ENCODE data around the gene TRAF7.
"Not testable (repeated sequence)": the region's sequence is repeated elsewhere in the genome, so short reads cannot be mapped to it uniquely, and the experiment has no call there.

Gene TRAF7

DNA sequence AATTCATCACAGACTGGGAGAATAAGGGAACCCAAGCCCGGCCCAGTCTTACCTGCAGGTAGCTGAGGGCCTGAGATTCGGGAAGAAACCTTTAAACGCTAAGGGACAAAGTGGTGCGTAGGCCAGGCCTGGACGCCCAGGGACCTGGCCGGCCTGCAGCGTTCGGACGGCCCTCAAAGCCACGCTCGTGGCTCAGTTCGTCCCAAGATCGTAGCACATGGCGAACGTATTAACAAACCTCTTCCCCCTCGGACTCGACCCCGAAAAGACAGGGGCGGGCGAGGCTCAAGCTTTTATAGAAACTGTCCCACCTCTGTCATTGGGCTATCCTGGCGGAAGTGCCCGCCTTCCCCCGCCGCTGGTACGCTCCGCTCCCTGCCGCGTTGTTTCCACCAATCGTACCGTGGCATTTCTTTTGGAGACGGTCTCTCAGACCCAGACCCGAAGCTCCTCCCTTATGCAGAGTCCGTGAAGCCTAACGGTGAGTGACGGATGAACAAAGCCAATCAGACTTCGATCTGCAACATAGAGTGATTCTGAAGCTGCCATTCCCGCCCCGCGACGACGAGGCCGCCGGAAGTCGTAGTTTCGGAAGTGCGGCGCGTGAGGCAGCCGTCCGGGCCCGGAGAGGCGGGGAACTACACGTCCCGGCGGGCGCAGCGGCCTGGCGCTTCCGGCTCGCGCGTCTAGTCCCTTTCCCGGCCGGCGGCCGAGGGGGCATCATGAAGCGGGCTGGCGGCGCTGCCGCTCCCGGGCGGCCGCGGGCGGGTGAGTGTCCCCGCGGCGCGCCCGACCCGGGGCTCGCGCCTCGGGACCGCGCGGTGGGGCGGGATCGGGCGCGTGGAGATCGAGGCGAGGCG lies at the start of gene TRAF7:
TSS of gene TRAF7 (plus strand) at position 692 of the 860 bp plus-strand sequence. CDS start 8,139 bp downstream, outside the sequence.
- peak; percentile 99 for DNase-seq (ENCODE audit: low spot score)

DNA sequence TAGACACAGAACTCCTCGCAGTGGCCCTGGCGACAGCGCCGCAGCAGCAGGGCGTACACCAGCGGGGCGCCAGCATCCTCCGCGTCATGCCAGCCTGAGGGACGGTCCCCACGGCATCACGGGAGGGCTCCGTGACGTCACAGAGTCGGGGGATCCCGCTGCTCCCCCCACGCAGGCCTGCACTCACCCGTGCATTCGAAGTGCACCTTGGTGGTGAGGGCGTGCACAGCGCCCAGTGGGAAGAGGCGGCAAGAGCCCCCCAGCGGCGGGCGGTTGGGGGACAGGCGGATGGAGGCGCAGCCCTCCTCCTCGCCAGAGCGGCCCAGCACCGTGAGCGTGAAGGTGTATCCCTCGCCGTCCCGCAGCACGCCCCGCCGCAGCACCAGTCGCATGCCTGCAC lies 49.4 kb upstream of the TRAF7 start:
- not testable (repeated sequence) for DNase-seq (ENCODE audit: low spot score)

DNA sequence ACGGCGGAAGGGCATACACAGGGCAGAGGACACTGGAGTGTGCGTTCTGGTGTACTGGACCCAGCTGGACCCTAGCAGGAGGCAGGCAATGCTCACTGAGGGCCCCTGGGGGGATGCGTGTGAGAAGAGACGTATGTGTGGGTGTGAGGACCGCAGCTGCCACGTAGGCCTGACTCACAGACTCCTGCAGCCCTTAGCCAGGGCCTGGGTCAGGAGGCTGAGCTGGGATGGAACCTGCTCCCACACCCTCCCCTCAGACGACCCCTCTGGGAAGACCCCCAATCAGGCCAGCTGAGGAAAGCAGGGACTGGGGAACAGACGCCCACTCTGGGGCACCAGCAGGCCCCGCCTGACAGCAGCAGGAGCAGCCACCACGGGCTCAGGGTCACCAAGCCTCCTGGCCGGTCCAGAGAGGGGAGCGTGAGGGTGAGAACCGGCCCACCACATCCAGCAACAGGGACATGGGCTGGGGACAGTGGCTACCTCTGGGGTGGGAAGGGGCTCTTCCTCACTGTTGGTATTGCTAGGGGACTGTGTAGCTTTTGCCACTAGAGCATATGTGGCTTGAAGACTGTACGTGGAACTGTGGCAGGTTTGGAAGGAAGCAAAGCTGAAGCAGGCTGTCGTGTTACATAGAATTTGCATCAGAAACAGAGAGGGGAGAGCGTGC lies 48.3 kb upstream of the TRAF7 start:
- not testable (repeated sequence) for DNase-seq (ENCODE audit: low spot score)

DNA sequence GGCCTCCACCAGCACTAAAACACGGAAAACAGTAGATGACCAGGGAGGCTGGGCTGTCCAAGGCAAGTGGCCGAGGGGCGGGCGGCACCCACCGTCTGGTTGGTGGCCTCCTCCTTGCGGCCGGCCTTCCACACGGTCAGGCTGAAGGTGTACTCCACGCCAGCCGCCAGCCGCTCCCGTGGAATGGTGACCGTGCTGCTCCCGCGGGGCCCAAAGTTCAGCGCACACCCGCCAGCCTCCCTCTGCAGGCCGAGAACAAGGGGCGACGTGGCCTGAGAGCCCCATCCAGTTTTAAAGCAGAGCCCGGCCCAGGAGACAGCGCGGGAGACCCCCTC lies 47.8 kb upstream of the TRAF7 start:
- DNase-seq (ENCODE audit: low spot score), result not testable (repeated sequence)

DNA sequence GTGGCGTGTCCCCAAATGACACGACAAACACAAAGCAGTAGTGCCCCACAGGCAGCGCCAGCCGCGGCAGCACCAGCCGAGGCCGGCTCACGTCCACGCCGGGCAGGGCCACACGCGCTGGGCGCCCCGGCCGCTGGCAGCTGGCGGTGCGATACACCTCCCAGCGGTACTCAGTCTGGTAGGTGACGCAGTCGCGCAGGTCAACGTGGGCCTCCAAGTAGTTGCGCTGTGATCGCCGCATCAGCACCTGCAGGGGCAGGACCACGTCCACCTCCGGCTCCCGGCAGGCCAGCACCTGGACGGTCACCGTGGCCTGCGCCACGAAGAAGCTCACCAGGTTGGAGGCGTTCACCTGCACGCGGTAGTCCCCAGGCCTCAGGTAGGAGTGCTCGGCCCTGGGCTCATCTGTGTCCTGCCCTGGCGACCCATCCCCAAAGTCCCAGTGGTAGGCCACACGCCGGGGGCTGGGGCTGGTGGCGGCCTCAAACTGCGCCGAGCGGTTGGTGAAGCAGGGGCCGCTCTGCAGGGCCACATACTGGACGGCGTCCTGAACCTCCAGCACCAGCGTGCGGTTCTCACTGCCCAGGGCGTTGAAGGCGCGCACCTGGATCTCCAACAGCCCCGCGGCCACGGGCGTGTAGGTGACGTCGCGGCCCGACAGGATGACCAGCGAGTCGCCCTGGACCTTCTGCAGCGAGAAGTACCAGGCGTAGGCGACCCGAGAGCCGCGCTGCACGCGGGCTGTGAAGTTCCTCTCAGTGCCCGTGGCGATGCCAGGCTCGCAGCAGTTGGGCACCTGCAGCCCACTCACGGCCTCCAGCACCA lies 46.9 kb upstream of the TRAF7 start:
- not testable (repeated sequence) for DNase-seq (ENCODE audit: low spot score)

DNA sequence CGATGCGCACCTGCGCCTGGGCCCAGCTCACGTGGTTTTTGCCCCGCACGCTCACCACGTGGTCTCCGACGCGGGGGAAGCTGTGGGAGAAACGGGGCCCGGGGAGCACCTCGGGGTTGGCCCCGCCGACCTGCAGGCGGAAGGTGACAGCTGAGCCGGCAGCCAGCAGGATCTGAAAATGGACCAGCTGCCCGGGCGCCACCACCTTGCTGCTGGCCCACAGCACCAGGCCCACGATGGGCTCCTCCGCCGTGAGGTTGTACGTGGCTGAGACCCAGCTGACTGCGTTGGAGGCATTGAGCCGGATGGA lies 46.4 kb upstream of the TRAF7 start:
- DNase-seq (ENCODE audit: low spot score), result not testable (repeated sequence)

DNA sequence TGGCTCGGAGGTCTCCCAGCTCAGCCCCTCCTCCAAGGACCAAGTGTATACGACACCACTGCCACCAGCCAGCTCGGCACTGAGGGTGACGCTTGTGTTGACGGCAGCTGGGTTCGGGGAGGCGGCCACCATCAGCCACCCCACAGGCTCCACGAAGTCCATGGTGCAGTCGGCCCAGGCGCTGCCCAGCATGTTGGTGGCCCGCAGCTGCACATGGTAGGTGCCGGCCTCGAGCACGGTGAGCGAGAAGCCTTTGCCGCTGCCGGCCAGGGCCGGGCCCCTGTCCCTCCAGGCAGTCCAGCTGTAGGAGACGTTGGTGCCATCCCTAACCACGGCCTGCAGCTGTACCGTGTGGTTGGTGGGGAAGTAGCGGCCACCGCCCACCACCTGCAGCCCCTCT lies 45.7 kb upstream of the TRAF7 start:
- DNase-seq (ENCODE audit: low spot score), result not testable (repeated sequence)

DNA sequence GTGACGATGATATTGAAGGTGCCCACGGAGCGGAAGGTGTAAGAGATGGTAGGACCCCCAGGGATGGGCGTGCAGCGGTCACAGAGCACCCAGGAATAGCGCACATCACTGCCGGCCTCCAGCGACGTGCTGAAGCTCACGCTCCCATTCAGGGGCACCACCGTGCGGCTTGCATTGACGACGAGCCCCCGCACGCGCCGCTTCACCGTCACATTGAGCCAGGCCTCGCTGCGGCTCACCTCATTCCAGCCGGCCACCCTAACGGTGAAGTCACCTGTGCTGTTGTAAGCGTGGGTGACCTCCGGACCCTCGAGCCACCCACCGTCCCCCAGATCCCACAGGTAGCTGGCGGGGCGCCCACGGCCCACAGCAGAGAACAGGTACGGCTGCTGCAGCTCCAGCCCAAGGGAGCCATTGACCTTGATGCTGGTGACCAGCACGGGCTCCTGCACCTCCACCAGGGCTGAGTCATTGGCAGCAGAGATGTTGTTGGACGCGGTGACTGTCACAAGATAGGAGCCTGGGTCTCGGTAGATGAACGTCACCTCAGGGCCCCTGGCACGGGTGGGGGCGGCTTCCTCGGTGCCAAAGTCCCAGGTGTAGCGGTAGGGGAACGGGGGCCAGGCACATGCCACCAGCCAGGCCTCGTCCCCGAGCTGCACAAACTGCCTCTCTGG lies 45.1 kb upstream of the TRAF7 start:
- DNase-seq (ENCODE audit: low spot score), result not testable (repeated sequence)

DNA sequence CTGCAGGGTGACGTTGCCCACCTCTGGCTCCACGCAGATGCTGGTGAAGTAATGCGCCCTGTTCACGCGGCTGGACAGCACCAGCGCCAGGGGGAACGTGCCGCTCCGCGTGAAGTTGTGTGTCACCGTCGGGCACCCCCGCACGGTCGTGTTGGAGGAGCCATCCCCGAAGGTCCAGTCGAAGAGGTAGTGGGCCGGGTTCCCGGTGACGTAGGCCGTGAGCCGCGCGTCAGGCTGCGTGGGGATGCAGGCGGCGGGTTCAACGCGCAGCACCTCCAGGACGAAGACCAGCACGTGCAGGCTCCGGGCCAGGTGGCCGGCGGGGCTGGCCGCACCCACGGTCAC lies 44.6 kb upstream of the TRAF7 start:
- not testable (repeated sequence) for DNase-seq (ENCODE audit: low spot score)

DNA sequence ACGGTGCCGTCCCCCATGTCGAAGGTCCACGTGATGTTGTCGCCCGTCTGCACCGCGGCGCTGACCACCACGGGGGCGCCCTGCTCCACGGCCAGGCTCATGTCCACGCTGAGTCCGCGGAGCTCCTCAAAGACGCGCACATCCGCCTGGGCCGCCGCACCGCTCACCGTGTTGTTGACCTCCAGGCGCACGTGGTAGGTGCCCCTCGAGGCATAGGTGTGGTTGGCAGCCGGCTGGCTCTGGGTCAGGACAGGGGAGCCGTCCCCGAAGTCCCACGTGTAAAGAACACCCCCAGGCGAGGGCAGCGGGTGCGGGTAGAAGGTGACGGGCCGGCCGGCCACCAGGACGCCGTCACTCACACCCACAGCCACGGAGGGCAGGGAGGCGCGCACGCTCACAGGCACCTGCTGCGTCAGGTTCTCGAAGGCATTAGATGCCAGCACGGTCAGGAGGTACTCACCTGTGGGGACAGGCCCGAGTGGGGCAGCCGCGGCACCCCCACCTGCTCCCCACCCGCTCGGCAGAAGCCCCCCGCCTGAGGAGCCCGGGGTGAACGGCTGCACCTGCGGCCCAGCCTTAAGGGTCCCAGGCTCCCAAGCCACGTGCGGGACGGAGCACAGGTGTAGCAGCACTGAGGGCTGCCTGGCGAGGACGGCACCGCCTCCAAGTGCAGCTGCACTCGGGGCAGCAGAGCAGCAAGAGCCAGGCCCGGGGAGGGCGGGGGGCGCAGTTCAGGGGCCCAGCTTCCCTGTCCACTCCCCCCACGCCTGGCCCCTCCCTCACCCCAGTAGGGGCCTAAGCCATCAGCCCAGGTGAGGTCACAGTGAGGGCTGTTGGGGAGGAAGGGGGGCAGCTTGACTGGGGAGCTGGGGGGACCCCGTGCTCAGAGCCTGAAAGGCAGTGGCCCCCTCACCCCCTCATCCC lies 43.9 kb upstream of the TRAF7 start:
- DNase-seq (ENCODE audit: low spot score), result not testable (repeated sequence)

DNA sequence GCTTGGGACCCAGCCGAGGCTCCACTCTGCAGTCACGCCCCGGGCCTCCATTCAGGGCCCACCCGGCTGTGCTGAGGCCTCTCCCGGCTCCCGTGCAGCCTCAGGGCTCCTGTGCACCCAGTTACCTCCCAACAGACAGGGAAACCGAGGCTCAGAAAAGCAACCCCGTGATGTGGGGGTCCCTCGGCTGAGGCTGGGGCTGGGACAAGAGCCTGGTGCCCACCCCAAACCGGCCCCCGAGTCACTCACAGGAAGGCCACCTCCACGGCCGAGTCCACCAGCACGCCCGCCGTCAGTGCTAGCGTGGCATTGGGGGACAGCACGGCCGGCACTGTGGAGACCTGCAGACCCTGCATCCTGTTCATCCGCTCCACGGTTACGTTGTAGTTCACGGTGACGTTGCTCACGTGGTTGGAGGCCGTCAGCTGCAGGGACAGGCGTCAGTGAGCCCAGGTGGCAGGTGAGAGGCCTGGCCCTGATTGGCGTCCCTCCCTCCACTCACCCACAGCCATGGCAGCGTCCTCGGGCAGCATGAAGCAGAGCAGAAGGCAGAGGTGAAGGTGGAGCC lies 43.0 kb upstream of the TRAF7 start:
- DNase-seq (ENCODE audit: low spot score), result not testable (repeated sequence)

DNA sequence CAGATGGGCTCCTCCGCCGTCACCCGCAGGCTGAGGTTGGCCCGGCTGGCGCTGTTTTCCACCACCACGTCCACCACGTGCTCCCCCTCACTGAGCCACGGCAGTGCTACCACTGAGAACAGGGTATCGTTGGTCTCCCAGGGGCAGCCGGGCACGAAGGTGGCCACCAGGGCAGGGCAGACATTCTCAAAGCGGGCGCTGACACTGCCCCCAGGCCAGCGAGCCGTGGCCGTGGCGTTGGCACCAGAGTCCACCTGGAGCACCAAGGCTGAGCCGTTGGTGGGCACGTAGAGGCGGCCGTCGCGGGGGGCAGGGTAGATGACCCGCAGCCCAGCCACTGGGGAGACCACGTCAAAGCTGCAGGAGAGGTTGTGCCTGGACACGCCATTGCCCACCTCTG lies 41.4 kb upstream of the TRAF7 start:
- not testable (repeated sequence) for DNase-seq (ENCODE audit: low spot score)

DNA sequence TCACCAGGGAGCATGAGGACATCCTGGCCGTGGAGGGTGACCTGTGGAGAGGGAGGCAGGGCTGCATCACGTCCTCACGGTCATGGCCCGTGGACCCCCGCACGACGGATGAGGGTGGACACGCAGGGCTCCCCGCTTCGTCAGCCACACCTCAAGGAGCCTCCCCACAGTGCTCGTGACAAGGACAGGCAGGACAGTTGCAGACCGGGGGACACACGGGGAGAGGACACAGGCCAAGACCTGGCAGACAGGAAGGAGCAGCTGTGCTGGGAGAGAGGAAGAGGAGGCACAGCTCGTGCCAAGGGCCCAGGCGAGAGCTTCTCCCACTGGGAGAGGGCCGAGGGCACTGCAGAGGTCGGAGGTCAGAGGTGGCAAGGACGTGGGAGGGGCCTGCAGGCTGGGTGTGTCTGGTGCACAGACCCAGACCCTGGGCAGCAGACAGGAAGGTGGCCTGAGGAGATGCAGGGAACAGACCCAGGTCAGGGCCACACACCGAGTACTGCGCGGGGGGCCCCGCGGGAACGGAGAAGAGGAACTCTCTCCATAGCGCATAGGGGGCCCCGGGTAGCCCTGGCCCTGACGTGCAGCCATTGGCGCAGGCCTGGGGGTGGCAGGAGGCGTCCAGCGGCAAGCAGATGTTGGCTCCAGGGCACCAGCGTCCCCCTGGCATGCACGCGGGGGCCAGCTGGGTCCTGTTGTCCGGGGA lies 40.5 kb upstream of the TRAF7 start:
- DNase-seq (ENCODE audit: low spot score), result not testable (repeated sequence)

DNA sequence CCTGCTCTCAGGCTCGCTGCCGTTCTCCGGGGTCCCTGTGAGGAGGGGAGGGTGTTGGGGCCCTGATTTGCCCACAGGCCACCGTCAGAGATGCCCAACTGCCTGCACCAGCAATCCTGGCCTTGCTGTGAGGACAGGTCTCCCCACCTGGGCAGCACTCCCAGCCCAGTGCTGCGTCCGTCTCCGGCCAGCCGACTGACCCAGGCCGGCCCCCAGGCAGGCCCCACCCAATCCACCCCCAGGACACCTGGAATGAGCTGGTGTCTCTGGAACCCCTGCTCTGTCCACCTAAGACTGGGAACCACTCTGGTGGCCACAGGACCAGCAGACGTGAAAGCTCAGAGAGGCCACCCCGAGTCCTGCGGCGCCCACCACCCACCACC lies 40.0 kb upstream of the TRAF7 start:
- no peak for DNase-seq (ENCODE audit: low spot score)

DNA sequence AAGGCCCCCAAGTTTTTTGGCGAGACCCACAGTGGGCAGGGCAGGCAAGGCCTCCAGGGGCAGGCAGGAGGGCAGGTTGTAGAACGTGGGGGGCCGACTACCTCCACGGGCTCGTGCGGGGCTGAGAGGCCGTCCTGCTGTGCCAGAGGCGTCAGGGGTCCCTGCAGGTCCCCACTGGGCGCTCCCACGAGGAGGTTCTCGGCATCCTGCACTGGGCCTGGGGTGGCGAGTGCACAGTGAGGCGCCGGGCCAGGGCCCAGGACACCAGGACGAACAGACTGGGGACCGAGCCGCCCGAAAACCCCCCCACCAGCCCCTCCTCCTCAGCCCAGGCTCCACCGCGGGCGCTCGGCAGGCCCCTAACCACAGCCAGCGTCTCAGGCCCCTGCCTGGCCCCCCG lies 39.2 kb upstream of the TRAF7 start:
- not testable (repeated sequence) for DNase-seq (ENCODE audit: low spot score)

DNA sequence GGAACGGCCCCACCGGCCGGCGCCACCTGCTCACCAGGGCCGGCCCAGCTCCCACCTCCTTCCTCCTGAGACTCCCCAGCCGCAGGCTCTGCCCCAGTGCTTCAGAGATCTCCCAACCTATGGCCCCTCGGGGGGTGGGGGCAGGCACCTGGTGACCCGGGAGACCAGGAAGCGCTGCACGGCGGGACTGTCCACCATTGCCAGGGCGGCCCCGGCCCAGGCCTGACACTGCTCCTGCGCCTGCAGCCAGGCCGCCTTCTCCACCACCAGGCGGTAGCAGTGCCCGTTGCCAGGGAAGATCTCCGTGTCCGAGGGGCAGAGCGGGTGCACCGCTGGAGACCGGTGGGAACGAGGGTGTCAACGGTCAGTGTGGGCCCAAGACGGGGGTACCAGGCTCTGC lies 38.2 kb upstream of the TRAF7 start:
- not testable (repeated sequence) for DNase-seq (ENCODE audit: low spot score)

DNA sequence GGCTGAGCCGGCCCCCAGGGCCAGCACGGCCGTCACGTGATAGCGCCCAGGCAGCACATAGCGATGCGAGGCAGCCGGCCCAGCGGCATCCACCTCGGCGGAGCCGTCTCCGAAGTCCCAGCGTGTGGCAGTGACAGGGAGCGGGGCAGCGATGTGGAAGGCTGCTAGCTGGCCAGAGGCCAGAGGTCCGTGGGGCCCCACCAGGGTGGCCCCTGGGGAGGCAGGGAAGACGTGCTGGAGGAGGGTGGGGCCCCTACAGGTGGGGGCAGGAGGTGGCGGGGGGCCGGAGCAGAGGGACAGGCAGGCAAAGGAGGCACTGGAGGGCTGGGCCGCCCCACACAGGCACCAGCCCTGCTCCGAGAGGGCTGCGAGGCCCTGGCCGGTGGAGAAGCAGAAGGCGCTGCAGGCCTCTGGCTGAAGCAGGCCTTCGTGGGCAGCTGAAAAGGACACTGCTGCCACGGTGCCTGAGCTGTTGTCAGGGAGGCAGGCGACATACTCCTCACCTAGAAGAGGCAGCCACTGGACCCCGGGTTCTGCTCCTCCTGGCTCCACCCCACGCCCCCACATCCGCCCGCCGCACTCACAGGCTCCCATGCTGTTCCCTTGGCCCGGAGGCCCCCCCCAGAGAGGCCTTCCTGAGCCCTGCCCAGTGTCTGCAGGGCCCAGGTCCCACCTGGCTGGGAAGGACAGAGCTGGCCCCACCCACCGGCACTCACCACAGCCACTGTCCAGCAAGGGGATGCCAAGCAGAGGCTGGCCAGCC lies 37.4 kb upstream of the TRAF7 start:
- not testable (repeated sequence) for DNase-seq (ENCODE audit: low spot score)

DNA sequence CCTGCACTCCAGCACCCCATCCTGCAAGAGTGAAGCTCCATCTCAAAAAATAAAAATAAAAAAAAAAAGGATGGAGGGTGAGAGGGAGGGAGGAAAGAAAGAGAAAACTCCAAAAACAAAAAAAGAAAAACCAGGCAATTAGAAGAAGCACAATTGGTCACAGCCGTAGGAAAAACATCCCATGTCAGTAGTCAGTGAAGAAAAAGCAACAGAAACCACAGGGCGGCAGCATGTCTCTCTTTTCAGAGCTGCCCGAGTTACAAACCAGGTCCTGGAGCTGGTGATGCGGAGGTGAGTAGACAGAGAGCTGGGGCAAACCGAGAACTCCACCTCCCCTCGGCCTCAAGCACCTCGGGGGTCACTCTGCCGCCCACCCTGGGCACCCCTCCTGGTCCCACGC lies 34.3 kb upstream of the TRAF7 start:
- peak; percentile 21 for DNase-seq (ENCODE audit: low spot score)

DNA sequence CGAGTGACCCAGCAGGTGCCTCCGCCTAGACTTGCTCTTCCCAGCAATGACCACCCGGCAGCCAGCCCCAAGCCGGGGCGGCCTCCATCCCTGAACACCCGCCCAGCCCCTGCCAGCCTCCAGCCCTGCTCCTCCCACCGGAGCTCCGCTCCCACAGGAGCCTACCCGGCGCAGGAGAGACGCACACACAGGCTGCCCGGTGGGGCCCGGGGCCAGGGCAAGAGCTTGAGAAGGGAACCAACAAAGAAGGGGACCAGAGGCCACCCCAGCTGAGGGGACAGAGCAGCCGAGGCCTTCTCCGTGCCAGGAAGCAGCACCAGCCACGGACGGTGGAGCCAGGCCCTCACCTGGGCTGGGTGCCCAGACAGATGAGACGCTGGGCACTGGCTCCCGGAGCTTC lies 33.7 kb upstream of the TRAF7 start:
- DNase-seq (ENCODE audit: low spot score), result no peak

Data from CD4-positive, alpha-beta T cell treated with Interleukin-6 at 100 ng/mL for 8 hours (primary cell).